ENCODE results near the gene PLA2G2F.

PLA2G2F gene

DNA sequence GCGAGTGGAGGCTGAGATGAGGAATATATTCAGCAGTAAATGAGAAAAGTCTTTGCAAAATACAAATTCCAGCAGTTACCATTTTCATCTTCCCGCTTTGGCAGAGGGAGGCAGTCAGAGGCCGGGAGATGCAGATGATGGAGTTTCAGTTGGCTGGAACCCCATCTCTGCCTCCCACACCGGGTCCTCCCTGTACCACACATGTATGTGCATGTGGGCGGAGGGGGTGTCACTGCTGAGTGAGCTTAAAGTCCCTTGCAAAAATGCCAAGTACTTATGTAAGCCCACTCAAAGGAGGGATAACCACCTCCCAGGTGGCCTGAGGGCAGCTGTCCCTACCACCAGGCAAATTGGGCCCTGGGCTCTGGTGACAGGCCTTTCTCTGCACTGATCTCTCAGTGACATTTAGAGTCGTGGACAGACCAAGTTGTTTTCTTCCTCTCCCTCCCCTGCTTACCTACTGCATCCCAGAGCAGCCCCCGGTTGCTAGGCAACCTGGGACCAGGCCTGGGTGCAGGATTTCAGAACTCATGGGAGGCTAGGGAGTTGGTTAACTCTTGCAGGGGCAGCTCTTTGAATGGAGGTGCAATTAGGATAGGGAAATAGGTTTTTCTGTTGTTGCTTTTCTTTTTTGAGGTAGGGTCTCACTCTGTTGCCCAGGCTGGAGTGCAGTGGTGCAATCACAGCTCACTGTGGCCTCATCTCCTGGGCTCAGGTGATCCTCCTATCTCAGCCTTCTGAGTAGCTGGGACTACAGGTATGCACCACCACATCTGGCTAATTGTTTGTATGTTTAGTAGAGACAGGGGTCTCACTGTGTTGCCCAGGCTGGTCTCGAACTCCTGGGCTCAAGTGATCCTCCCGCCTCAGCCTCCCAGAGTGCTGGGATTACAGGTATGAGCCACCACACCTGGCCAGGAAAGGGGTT is 29.7 kb downstream of the PLA2G2F start:
- no peak for DNase-seq (ENCODE audit: low read depth)

GRCh38 chr1:20169932-20170331 is 30.8 kb downstream of the PLA2G2F start:
- no peak for DNase-seq (ENCODE audit: low read depth)

DNA sequence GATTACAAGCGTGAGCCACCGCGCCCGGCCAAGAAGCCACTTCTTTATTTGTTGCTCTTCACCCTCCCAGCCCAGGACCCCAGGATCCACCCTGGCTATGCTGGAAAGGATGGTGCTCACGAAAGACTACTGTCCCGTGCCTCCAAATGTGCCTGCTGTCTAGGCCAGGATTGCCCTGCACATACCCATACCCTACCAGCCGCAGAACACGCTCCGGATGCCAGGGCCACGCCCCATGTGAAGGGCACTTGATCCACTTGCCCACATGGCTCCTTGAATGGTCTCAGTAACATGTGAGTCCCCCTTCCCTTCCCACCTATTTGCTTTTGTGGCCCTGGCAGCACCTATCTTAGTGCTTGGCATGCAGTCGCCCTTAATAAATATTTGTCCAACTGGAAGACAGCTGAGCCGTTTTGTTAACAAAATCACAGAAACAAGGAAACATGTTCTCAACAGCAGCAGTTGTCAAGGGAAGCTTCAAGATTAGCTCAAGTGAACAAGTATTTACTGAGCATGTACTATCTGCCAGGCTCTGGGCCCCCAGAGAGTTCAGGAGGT is 33.0 kb downstream of the PLA2G2F start:
- DNase-seq (ENCODE audit: low read depth), result no peak

DNA sequence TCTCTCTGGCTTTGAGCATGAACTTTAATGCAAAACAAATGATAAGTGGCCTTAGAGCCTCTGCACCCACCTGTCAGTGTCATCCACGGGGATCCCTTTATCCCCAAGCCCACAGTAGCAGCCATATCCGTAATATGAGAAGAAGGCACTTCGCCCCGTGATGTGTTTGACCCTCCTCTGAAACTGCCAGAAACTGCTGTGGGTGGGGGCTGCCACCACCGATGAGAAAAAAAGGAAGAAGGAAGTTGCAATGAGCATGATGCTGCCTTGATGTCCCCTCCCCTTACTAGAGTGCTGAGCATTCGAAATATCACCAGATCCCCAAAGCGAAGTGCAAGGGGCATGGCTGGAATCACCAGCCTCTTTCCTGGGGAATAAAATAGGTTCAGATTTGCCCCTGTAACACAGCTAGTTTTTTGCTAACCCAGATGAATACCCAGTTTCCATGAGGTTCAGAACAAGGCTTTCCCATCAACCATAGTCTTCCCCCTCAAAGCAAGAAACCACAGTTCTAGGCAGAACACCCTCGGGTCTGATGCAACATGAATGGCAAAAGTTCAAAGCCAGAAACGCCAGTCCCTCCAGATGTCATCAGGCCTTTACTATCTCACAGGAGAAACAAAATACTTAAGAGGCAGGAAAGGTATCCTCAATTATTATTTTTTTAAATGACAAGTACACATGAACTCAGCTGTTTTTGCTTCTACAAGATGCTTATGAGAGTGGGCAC is 36.0 kb downstream of the PLA2G2F start:
- no peak for DNase-seq (ENCODE audit: low read depth)

- DNase-seq (ENCODE audit: low read depth), result no peak
These were observed 39.7 kb downstream of the PLA2G2F start for GRCh38 chr1:20178634-20179370.

DNA sequence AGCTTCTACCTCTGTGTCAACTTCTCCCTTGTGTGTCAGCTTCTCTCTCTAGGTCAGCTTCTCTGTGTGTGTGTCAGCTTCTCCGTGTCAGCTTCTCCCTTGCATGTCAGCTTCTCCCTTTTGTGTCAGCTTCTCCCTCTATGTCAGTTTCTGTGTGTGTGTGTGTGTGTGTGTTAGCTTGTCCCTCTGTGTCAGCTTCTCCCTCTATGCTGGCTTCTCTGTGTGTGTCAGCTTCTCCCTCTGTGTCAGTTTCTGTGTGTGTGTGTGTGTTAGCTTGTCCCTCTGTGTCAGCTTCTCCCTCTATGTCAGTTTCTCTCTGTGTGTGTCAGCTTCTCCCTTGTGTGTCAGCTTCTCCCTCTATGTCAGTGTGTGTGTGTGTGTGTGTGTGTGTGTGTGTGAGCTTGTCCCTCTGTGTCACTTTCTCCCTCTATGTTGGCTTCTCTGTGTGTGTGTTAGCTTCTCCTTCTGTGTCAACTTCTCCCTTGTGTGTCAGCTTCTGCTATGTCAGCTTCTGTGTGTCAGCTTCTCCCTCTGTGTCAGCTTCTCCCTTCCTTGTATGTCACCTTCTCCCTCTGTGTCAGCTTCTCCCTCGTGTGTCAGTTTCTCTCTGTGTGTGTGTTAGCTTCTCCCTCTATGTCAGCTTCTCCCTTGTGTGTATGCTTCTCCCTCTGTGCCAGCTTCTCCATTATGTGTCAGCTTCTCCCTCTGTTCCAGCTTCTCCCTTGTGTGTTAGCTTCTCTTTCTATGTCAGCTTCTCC is 40.4 kb downstream of the PLA2G2F start:
- DNase-seq (ENCODE audit: low read depth), result no peak

- DNase-seq (ENCODE audit: low read depth), result no peak
These were observed 41.2 kb downstream of the PLA2G2F start for GRCh38 chr1:20180129-20180843.

GRCh38 chr1:20180844-20181207 is 41.7 kb downstream of the PLA2G2F start:
- DNase-seq (ENCODE audit: low read depth), result no peak

- DNase-seq (ENCODE audit: low read depth), result no peak
These were observed 43.3 kb downstream of the PLA2G2F start for GRCh38 chr1:20182415-20182814.

GRCh38 chr1:20183035-20183434 is 43.9 kb downstream of the PLA2G2F start:
- no peak for DNase-seq (ENCODE audit: low read depth)

GRCh38 chr1:20183616-20184271 is 44.6 kb downstream of the PLA2G2F start:
- DNase-seq (ENCODE audit: low read depth), result no peak

DNA sequence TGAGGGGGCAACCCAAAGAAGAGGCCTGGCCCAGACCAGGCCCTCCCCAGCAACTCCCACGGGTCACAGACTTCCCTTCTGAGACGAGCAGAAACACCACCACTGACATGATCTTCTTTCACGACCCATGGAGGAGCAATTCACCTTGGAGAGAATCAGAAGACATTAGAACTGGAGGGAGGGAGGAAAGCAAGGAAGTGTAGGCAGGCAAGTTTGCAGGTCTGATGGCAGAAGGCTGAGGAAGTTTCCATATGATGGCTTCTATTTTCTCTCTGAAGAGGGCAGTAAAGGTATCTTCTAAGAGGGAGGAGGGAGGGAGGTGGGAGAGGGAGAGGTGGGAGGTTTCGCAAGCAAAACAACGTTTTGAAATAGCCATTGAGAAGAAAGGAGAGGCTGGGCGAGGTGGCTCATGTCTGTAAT is 45.4 kb downstream of the PLA2G2F start:
- no peak for DNase-seq (ENCODE audit: low read depth)

DNA sequence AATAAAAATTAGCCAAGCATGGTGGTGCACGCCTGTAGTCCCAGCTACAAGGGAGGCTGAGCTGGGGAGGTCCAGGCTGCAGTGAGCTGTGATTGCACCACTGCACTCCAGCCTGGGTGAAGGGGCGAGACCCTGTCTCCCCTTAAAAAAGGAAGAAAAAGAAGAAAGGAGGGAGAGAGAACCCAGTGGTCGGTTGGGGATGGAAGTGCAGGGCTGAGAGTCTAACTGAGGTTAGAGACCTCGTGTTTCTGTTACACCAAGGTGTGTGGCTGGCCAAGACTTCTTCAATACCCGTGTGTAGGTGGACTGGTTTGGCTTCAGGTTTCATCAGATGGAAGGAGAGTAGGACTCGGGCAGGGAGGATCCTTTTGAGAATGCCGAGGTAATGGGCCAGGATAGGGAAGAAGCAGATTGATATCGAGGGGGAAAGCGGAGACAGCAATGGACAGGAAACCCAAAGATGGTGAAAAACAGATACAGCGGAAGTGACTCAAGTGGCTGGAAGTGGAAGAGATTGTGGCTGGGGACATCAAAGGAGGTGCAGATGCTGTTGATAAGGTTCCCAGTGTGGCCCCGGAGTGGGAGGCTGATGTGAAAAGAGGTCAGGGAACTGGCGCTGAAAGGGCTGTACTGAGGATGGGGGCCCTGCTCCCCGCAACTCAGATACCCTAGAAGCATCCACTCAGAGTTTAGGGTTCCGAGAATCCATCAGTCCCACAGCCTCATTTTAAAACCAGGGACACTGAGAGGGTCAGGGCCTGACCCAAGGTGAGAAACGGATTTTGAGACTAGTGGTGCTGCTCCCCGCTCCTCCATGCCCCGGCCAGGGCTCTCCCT is 46.1 kb downstream of the PLA2G2F start:
- DNase-seq (ENCODE audit: low read depth), result no peak

- DNase-seq (ENCODE audit: low read depth), result no peak
These were observed 47.0 kb downstream of the PLA2G2F start, which contains the start of the genes PLA2G2C and UBXN10 for GRCh38 chr1:20185834-20186782. Gene PLA2G2C, minus strand, starts transcription at chr1:20186518. Its CDS starts 9,155 bp downstream, at chr1:20177363. Gene UBXN10, plus strand, starts transcription at chr1:20186096. Its CDS starts 4,466 bp downstream, at chr1:20190562.

DNA sequence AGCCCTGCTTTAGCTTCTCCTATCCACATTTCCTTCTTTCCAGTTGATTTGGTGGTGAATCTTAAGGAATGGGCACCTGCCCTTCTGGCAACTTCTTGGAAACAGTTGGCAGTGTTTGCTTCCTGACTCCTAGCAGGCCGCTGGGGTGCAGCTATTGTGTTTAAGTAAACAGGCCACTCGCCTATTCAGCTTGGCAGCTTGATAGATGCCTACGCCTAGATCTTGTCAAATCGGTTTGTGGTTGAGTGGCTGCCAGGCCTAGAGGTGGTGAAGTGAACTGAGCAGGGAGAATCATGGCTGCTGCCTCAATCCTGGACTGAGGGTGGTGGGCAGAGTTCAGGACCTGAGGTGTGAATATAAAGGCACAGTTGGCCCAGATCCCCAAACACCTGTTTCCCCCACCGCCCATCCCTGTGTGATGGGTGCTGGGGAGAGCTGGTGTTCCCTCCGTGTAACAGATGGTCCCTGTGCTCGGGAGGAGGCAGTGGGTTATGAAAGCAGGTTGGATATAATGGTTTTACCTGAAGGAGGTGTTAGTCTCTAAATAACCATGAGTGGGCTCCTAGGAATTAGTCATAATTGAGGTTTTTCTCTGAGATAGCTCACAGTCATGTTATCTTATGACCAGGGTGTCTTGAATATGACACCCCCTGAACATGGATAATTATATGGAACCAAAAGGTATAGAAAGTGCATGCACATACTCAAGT is 48.1 kb downstream of the PLA2G2F start:
- no peak for DNase-seq (ENCODE audit: low read depth)

- no peak for DNase-seq (ENCODE audit: low read depth)
These were observed 48.8 kb downstream of the PLA2G2F start for GRCh38 chr1:20187813-20188454.

DNA sequence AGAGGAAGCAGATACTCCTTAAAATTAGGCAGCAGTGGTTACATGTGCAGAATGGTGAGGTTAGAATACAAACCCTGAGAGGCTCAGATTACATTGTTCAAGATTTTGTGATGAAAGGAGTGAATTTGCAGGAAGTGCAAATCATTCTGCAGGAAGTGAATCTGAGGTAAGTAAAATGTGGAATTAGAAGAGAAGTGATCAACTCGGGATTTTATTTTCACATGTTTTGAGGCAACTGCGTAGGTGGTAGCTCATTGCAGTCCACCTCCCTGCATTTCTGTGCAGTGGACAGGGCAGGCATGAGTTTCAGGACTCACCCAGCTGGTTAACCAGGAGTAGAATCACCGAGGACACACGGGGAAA is 49.3 kb downstream of the PLA2G2F start:
- DNase-seq (ENCODE audit: low read depth), result no peak

Data from GM04504 (cell line).